HepG2 (cell line): ENCODE results near the gene OST4. TPM values are rescaled to one million over a fixed set of nuclear protein-coding genes. Genes with fewer than 3 reads are reported as not detected.
A peak's percentile ranks its signal among the peaks of the same experiment; 100 is the strongest.

ENCODE experiments used
- ATF7 ChIP-seq, 2 experiments: fragments of 450-650 bp in 1 of 2; sonication (generic) in 1 of 2; formaldehyde crosslinking in 1 of 2; IDR thresholded peaks; 2 replicates each; pipeline versions ENCODE4 v1.4.0 to v1.6.1; 2016 to 2020; ENCODE audit warnings: antibody characterized with exemption in 1 of 2, mild to moderate bottlenecking in 1 of 2, missing genetic modification reagents in 1 of 2
- CHCHD3 ChIP-seq: sonication (generic); formaldehyde crosslinking; IDR thresholded peaks from 2 replicates; pipeline ENCODE4 v1.8.0; 2022; ENCODE audit warnings: mild to moderate bottlenecking, missing genetic modification reagents, moderate library complexity
- DNMT3B ChIP-seq: conservative IDR thresholded peaks from 2 replicates; pipeline ENCODE4 v1.6.1; 2016; ENCODE audit warnings: missing biosample characterization, control low read depth
- DPF2 ChIP-seq: sonication (generic); formaldehyde crosslinking; IDR thresholded peaks from 2 replicates; pipeline ENCODE4 v1.4.0; 2020; ENCODE audit warnings: mild to moderate bottlenecking, low read depth, missing genetic modification reagents, borderline replicate concordance
- DZIP1 ChIP-seq: sonication (generic); formaldehyde crosslinking; IDR thresholded peaks from 2 replicates; pipeline ENCODE4 v1.5.0; 2020; ENCODE audit warnings: mild to moderate bottlenecking, missing genetic modification reagents
- FOXA3 ChIP-seq: IDR thresholded peaks from 2 replicates; pipeline ENCODE4 v1.6.1; 2016; ENCODE audit warnings: missing genetic modification reagents, missing compliant biosample characterization
- HES4 ChIP-seq: sonication (generic); formaldehyde crosslinking; IDR thresholded peaks from 2 replicates; pipeline ENCODE4 v1.9.0; 2021; ENCODE audit warnings: mild to moderate bottlenecking, missing genetic modification reagents, borderline replicate concordance
- PHB2 ChIP-seq: fragments of 450-650 bp; IDR thresholded peaks from 2 replicates; pipeline ENCODE4 v1.6.1; 2018; ENCODE audit not compliant: partially characterized antibody
- RELA ChIP-seq: sonication (generic); formaldehyde crosslinking; IDR thresholded peaks from 2 replicates; pipeline ENCODE4 v1.4.0; 2020; ENCODE audit warnings: missing genetic modification reagents
- SAP130 ChIP-seq: IDR thresholded peaks from 2 replicates; pipeline ENCODE4 v1.6.1; 2016; ENCODE audit warnings: low read depth
- ZBTB38 ChIP-seq: sonication (generic); formaldehyde crosslinking; IDR thresholded peaks from 2 replicates; pipeline ENCODE4 v1.5.1; 2020; ENCODE audit warnings: mild to moderate bottlenecking, missing genetic modification reagents
- ZNF329 ChIP-seq: sonication (generic); formaldehyde crosslinking; IDR thresholded peaks from 2 replicates; pipeline ENCODE4 v1.9.0; 2021; ENCODE audit warnings: low read depth, mild to moderate bottlenecking, missing genetic modification reagents
- ZSCAN29 ChIP-seq: sonication (generic); formaldehyde crosslinking; conservative IDR thresholded peaks from 2 replicates; pipeline ENCODE4 v1.4.0; 2020; ENCODE audit warnings: mild to moderate bottlenecking, missing genetic modification reagents
- polyA plus RNA-seq, 8 experiments: library from polyadenylated mRNA; depleted of rRNA in 3 of 8; stranded (reverse) in 7 of 8; unstranded in 1 of 8; fragments of >200 nt; fragmentation: Illumina TruSeq in 4 of 8; extraction: Trizol in 4 of 8; gene quantifications; 2 replicates each; pipeline versions ENCODE4 v1.2.1 to v1.2.3, GENCODE V29; 2011 to 2016; ENCODE audit warnings: low read depth in 4 of 8, missing spikeins in 1 of 8, mixed read lengths in 1 of 8; ENCODE audit not compliant: insufficient read depth in 1 of 8
- total RNA-seq, 5 experiments: library from RNA; depleted of rRNA; stranded (reverse); fragments of >200 nt; fragmentation: Illumina TruSeq; extraction: Trizol; gene quantifications; 2 replicates each; pipeline ENCODE4 v1.2.3, GENCODE V29; 2016; ENCODE audit warnings: low read depth in 1 of 5
- TF ChIP-seq, protein P1 (sequence below): sonication (generic); formaldehyde crosslinking; IDR thresholded peaks from 2 replicates; pipeline ENCODE4 v1.5.0; 2020; ENCODE audit warnings: missing genetic modification reagents
- TF ChIP-seq, protein P2 (sequence below): sonication (generic); formaldehyde crosslinking; IDR thresholded peaks from 2 replicates; pipeline ENCODE4 v1.9.0; 2021; ENCODE audit warnings: missing genetic modification reagents, borderline replicate concordance
- TF ChIP-seq, protein P3 (sequence below): IDR thresholded peaks from 2 replicates; pipeline ENCODE4 v1.6.1; 2016; ENCODE audit warnings: low read depth, missing genetic modification reagents, missing compliant biosample characterization

OST4 gene
- total and polyA plus RNA-seq, 2 of the 13 experiments (the other 11 are each of a cell fraction or from before 2014, with no cell fraction given): 498 to 584 TPM

DNA sequence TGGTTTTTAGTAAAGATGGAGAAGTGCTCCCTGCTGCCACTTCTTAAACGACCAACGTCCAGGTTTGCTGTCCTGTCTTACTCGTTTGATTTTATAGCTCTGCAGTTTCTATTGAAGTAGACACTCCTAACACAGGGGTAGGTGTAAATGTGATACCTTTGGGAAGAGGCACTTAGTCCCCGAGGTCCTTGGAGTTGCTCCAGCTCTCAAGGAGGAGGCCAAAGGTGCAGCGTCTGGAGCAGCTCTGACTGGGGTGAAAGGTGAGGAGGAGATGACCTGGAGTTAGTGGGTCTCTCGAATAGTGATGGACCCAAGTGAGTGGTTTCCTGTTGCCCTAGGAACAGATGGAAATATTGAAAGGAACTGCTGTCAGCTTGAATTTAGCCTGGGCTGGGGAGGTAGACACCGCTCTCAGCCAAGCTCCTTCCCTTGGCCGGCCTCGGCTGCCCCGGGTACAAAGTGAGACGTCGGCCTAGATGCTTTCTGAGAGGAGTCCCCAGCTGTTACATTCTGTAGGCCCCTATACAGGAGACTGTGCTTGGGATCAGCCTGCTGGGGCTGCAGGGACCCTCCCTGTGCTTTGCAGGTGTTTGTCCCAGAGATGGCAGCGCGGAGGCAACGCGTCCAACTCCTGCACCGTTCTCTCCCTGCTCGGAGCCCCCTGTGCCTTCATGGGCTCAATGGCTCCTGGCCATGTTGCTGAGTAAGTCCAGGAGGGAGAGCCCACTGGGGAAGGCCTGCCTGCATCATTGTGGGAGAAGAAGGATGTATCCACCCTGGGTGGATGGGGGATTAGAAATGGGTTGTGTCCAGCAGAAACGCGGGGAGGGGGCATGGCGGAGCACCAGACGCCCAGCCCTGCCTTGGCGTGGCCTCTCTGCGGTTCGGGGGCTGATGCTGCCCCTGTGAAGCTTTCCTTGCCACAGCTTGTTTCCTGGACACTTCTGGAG lies 20.6 kb upstream of the OST4 start (continued):
- TF ChIP-seq, protein P1, sequence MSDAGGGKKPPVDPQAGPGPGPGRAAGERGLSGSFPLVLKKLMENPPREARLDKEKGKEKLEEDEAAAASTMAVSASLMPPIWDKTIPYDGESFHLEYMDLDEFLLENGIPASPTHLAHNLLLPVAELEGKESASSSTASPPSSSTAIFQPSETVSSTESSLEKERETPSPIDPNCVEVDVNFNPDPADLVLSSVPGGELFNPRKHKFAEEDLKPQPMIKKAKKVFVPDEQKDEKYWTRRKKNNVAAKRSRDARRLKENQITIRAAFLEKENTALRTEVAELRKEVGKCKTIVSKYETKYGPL (CRISPR knock-in tag): no peak
- TF ChIP-seq, protein P2, sequence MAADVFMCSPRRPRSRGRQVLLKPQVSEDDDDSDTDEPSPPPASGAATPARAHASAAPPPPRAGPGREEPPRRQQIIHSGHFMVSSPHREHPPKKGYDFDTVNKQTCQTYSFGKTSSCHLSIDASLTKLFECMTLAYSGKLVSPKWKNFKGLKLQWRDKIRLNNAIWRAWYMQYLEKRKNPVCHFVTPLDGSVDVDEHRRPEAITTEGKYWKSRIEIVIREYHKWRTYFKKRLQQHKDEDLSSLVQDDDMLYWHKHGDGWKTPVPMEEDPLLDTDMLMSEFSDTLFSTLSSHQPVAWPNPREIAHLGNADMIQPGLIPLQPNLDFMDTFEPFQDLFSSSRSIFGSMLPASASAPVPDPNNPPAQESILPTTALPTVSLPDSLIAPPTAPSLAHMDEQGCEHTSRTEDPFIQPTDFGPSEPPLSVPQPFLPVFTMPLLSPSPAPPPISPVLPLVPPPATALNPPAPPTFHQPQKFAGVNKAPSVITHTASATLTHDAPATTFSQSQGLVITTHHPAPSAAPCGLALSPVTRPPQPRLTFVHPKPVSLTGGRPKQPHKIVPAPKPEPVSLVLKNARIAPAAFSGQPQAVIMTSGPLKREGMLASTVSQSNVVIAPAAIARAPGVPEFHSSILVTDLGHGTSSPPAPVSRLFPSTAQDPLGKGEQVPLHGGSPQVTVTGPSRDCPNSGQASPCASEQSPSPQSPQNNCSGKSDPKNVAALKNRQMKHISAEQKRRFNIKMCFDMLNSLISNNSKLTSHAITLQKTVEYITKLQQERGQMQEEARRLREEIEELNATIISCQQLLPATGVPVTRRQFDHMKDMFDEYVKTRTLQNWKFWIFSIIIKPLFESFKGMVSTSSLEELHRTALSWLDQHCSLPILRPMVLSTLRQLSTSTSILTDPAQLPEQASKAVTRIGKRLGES (CRISPR knock-in tag): no peak
- TF ChIP-seq DZIP1 (CRISPR knock-in tag) (peak; percentile 26; the same call in 1 of the 2 replicates), CHCHD3 (CRISPR knock-in tag) (peak; percentile 76), PHB2 (no peak), FOXA3 (CRISPR knock-in tag) (no peak), ZSCAN29 (CRISPR knock-in tag) (no peak), DNMT3B (CRISPR knock-in tag) (no peak), HES4 (CRISPR knock-in tag) (no peak), DPF2 (CRISPR knock-in tag) (0 out of 2 replicates have a peak, but pooled peaks have one; percentile 14), ZNF329 (0 out of 2 replicates have a peak, but pooled peaks have one; percentile 6), RELA (no peak), ATF7 (IDR thresholded peaks at IDR 0.05) (no peak), ATF7 (CRISPR knock-in tag; IDR thresholded peaks at IDR 0.05) (no peak), SAP130 (0 out of 2 replicates have a peak, but pooled peaks have one; percentile 9), ZBTB38 (CRISPR knock-in tag) (peak; percentile 87)
- TF ChIP-seq, protein P3, sequence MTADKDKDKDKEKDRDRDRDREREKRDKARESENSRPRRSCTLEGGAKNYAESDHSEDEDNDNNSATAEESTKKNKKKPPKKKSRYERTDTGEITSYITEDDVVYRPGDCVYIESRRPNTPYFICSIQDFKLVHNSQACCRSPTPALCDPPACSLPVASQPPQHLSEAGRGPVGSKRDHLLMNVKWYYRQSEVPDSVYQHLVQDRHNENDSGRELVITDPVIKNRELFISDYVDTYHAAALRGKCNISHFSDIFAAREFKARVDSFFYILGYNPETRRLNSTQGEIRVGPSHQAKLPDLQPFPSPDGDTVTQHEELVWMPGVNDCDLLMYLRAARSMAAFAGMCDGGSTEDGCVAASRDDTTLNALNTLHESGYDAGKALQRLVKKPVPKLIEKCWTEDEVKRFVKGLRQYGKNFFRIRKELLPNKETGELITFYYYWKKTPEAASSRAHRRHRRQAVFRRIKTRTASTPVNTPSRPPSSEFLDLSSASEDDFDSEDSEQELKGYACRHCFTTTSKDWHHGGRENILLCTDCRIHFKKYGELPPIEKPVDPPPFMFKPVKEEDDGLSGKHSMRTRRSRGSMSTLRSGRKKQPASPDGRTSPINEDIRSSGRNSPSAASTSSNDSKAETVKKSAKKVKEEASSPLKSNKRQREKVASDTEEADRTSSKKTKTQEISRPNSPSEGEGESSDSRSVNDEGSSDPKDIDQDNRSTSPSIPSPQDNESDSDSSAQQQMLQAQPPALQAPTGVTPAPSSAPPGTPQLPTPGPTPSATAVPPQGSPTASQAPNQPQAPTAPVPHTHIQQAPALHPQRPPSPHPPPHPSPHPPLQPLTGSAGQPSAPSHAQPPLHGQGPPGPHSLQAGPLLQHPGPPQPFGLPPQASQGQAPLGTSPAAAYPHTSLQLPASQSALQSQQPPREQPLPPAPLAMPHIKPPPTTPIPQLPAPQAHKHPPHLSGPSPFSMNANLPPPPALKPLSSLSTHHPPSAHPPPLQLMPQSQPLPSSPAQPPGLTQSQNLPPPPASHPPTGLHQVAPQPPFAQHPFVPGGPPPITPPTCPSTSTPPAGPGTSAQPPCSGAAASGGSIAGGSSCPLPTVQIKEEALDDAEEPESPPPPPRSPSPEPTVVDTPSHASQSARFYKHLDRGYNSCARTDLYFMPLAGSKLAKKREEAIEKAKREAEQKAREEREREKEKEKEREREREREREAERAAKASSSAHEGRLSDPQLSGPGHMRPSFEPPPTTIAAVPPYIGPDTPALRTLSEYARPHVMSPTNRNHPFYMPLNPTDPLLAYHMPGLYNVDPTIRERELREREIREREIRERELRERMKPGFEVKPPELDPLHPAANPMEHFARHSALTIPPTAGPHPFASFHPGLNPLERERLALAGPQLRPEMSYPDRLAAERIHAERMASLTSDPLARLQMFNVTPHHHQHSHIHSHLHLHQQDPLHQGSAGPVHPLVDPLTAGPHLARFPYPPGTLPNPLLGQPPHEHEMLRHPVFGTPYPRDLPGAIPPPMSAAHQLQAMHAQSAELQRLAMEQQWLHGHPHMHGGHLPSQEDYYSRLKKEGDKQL (CRISPR knock-in tag): no peak
